OCI-LY3 (cell line): ENCODE data around the gene TNK2.

ENCODE experiments used
- H2AFZ ChIP-seq: fragments of 200-600, 300-600 bp; shearing (Covaris generic); 2 replicates; pipeline ENCODE4 v1.6.0; 2014; ENCODE audit warnings: antibody characterized with exemption, low read depth, low read length
- H3K27ac ChIP-seq: fragments of 200-600, 300-600 bp; sonication (generic); 2 replicates; pipeline ENCODE4 v1.5.1; 2014; ENCODE audit warnings: mild to moderate bottlenecking, low read length, moderate library complexity, mixed read lengths
- H3K27me3 ChIP-seq: fragments of 200-600, 300-600 bp; sonication (generic); 2 replicates; pipeline ENCODE4 v1.6.1; 2014; ENCODE audit warnings: low read depth, low read length, mixed read lengths
- H3K36me3 ChIP-seq: fragments of 200-600, 300-600 bp; sonication (generic); replicated peaks from 2 replicates; pipeline ENCODE3; 2014; ENCODE audit warnings: low read depth, low read length, mixed read lengths
- H3K4me1 ChIP-seq: fragments of 300-600, 200-600 bp; sonication (generic); 2 replicates; pipeline ENCODE4 v1.6.1; 2014; ENCODE audit warnings: low read length, mixed read lengths
- H3K4me2 ChIP-seq: fragments of 200-600, 300-600 bp; sonication (generic); 2 replicates; pipeline ENCODE4 v1.6.1; 2014; ENCODE audit warnings: low read length, mixed read lengths
- H3K4me3 ChIP-seq: fragments of 300-600, 200-600 bp; sonication (generic); 2 replicates; pipeline ENCODE4 v1.5.1; 2014; ENCODE audit warnings: antibody characterized with exemption, mild to moderate bottlenecking, low read length, moderate library complexity
- H3K79me2 ChIP-seq: fragments of 300-600, 200-600 bp; shearing (Covaris generic); 2 replicates; pipeline ENCODE4 v1.6.1; 2014; ENCODE audit warnings: mild to moderate bottlenecking, low read length, mixed read lengths
- H3K9ac ChIP-seq: fragments of 300-600, 200-600 bp; shearing (Covaris generic); 2 replicates; pipeline ENCODE4 v1.6.0; 2014; ENCODE audit warnings: mild to moderate bottlenecking, low read length, moderate library complexity
- H3K9me3 ChIP-seq: fragments of 200-600, 300-600 bp; shearing (Covaris generic); 2 replicates; pipeline ENCODE4 v1.6.1; 2014; ENCODE audit warnings: low read length, mixed read lengths; ENCODE audit not compliant: insufficient read depth
- H4K20me1 ChIP-seq: fragments of 200-600, 300-600 bp; sonication (generic); 2 replicates; pipeline ENCODE4 v1.6.1; 2016; ENCODE audit warnings: low read length, mixed read lengths; ENCODE audit not compliant: insufficient read depth
- CTCF ChIP-seq: fragments of 200-600, 300-600 bp; sonication (generic); IDR thresholded peaks from 2 replicates; pipeline ENCODE4 v1.5.1; 2014; ENCODE audit warnings: antibody characterized with exemption, low read length, low read depth
- EZH2phosphoT487 ChIP-seq: fragments of 200-600 bp; shearing (Covaris generic); IDR thresholded peaks from 2 replicates; pipeline ENCODE4 v1.6.1; 2018; ENCODE audit warnings: antibody characterized with exemption, mixed run types, low read depth

Gene TNK2

GRCh38 chr3:195897081-195897852 lies 11.1 kb downstream of the TNK2 start:
- no peak overlapping the region for H3K27ac ChIP-seq
- peaks cover 10% of the 10 kb centered on the region for H4K20me1 ChIP-seq
- TF ChIP-seq CTCF (no peak), EZH2phosphoT487 (no peak)
- peaks cover 40% of the 10 kb centered on the region for H3K79me2 ChIP-seq
- H3K9ac ChIP-seq, result no peak overlapping the region
- no peak overlapping the region for H3K4me3 ChIP-seq
- H3K4me2 ChIP-seq, result no peak overlapping the region
- H3K27me3 ChIP-seq, result no peaks in the 10 kb centered on the region
- peaks cover 10% of the 10 kb centered on the region for H3K4me1 ChIP-seq
- no peaks in the 10 kb centered on the region for H3K36me3 ChIP-seq
- no peaks in the 10 kb centered on the region for H3K9me3 ChIP-seq
- no peak overlapping the region for H2AFZ ChIP-seq

GRCh38 chr3:195896361-195897080 lies 11.8 kb downstream of the TNK2 start:
- H3K4me2 ChIP-seq, result peak overlapping the region; percentile 100
- H3K79me2 ChIP-seq, result peaks cover 33% of the 10 kb centered on the region
- H3K4me3 ChIP-seq, result peak overlapping the region; percentile 93
- TF ChIP-seq EZH2phosphoT487 (no peak), CTCF (no peak)
- peaks cover 10% of the 10 kb centered on the region for H4K20me1 ChIP-seq
- peak overlapping the region; percentile 18 for H3K27ac ChIP-seq
- no peaks in the 10 kb centered on the region for H3K36me3 ChIP-seq
- no peaks in the 10 kb centered on the region for H3K9me3 ChIP-seq
- no peak overlapping the region for H2AFZ ChIP-seq
- H3K9ac ChIP-seq, result peak overlapping the region; percentile 46
- peaks cover 10% of the 10 kb centered on the region for H3K4me1 ChIP-seq
- H3K27me3 ChIP-seq, result no peaks in the 10 kb centered on the region

- Histone ChIP-seq H3K4me3 (peak overlapping the region; percentile 93), H3K27me3 (no peaks in the 10 kb centered on the region), H2AFZ (no peak overlapping the region; the same call in 1 of the 2 replicates), H3K79me2 (peaks cover 27% of the 10 kb centered on the region; the same call in 1 of the 2 replicates), H3K4me1 (peaks cover 10% of the 10 kb centered on the region), H3K9ac (peak overlapping the region; percentile 46), H3K36me3 (no peaks in the 10 kb centered on the region), H3K4me2 (peak overlapping the region; percentile 100), H3K27ac (peak overlapping the region; percentile 18), H3K9me3 (no peaks in the 10 kb centered on the region), H4K20me1 (peaks cover 7% of the 10 kb centered on the region)
- TF ChIP-seq CTCF (no peak), EZH2phosphoT487 (no peak)
Measured at GRCh38 chr3:195895861-195896360, 12.4 kb downstream of the TNK2 start.
